Osteoblast (primary cell): Measurements from ENCODE around the gene PPEF1. TPM values are rescaled to one million over a fixed set of nuclear protein-coding genes. Genes with fewer than 3 reads are reported as not detected.

Experiments used
- DNase-seq: peaks from one replicate; pipeline ENCODE4 v3.0.0; 2011; ENCODE audit warnings: low spot score, mixed read lengths; ENCODE audit not compliant: insufficient read length; ENCODE audit errors: missing footprints
- H2AFZ ChIP-seq: 2 replicates; pipeline ENCODE4 v1.6.0; 2011; ENCODE audit warnings: mild to moderate bottlenecking, low read length
- H3K27ac ChIP-seq: 2 replicates; pipeline ENCODE4 v1.5.1; 2011; ENCODE audit warnings: mild to moderate bottlenecking, low read depth, low read length, moderate library complexity
- H3K27me3 ChIP-seq: 2 replicates; pipeline ENCODE4 v1.6.0; 2012; ENCODE audit warnings: mild to moderate bottlenecking, control low read depth, inconsistent platforms, low read length, moderate library complexity; ENCODE audit not compliant: insufficient read depth
- H3K36me3 ChIP-seq: 2 replicates; pipeline ENCODE4 v1.5.1; 2011; ENCODE audit warnings: mild to moderate bottlenecking, low read length, control low read depth, moderate library complexity; ENCODE audit not compliant: insufficient read depth
- H3K4me1 ChIP-seq: 2 replicates; pipeline ENCODE4 v1.5.1; 2011; ENCODE audit warnings: mild to moderate bottlenecking, low read length, control low read depth, moderate library complexity; ENCODE audit not compliant: insufficient read depth
- H3K4me2 ChIP-seq: 2 replicates; pipeline ENCODE4 v1.6.0; 2011; ENCODE audit warnings: mild to moderate bottlenecking, low read length; ENCODE audit not compliant: insufficient read depth
- H3K4me3 ChIP-seq: fragments of 200-600 bp; sonication (generic); 3 replicates; pipeline ENCODE4 v1.5.1; 2012; ENCODE audit warnings: mild to moderate bottlenecking, low read length, inconsistent platforms; ENCODE audit not compliant: insufficient read depth
- H3K79me2 ChIP-seq: 2 replicates; pipeline ENCODE4 v1.6.0; 2012; ENCODE audit warnings: mild to moderate bottlenecking, low read length, control low read depth, inconsistent platforms; ENCODE audit not compliant: insufficient read depth
- H3K9me3 ChIP-seq: 2 replicates; pipeline ENCODE4 v1.5.1; 2011; ENCODE audit warnings: low read depth, low read length, control low read depth
- H4K20me1 ChIP-seq: 2 replicates; pipeline ENCODE4 v1.6.0; 2012; ENCODE audit warnings: mild to moderate bottlenecking, low read length, control low read depth; ENCODE audit not compliant: insufficient read depth
- CTCF ChIP-seq: IDR thresholded peaks from 2 replicates; pipeline ENCODE4 v1.5.1; 2011; ENCODE audit warnings: mild to moderate bottlenecking, low read depth, low read length, moderate library complexity; ENCODE audit errors: extremely low read depth
- total RNA-seq: library from RNA; depleted of rRNA; stranded (reverse); fragments of >200 nt; gene quantifications from 2 replicates; pipeline ENCODE4 v1.2.3, GENCODE V29; 2012

The PPEF1 gene
- total RNA-seq, 1 donor = under 0.01 TPM

DNA sequence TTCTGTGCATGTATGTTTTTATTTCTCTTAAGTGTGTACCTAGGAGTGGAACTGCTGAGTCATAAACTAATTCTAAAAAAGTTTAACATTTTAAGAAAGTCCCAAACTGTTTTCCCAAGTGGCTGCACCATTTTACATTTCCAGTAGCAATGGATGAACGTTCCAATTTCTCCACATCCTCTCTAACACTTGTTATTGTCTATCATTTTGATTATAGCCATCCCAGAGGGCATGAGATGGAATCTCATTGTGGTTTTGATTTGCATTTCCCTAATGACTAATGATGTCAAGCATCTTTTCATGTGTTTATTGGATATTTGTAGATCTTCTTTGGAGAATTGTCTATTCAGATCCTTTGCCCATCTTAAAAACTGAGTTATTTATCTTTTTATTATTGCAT, 82.5 kb downstream of the PPEF1 start:
- no peak overlapping the region for H2AFZ ChIP-seq
- no peaks in the 10 kb centered on the region for H4K20me1 ChIP-seq
- no peaks in the 10 kb centered on the region for H3K9me3 ChIP-seq
- no peak overlapping the region for H3K4me2 ChIP-seq
- no peaks in the 10 kb centered on the region for H3K36me3 ChIP-seq
- H3K27ac ChIP-seq = no peak overlapping the region
- H3K4me1 ChIP-seq = no peaks in the 10 kb centered on the region
- H3K4me3 ChIP-seq = no peak overlapping the region
- H3K79me2 ChIP-seq = no peaks in the 10 kb centered on the region
- no peak for TF ChIP-seq CTCF
- no peaks in the 10 kb centered on the region for H3K27me3 ChIP-seq
- DNase-seq = no peak

DNA sequence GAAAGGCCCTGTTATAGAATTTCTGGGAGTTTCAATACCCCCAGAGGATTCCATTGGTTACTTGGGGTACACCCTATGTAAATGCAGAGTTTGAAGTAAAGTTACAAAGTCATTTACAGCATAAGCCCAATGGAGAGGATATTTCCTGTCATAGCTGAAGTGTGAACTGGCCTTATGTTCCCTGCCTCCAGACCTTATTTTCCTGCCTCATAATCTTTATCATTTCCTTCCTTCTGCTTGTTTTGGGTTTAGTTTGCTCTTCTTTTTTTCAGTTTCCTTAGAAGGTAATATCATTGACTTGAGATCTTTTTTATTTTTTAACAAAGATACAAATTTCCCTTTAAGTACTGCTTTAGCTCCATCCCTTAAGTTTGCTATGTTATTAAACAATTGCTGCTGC, 85.4 kb downstream of the PPEF1 start:
- Histone ChIP-seq H3K4me2 (no peak overlapping the region), H4K20me1 (no peaks in the 10 kb centered on the region), H3K4me3 (no peak overlapping the region), H3K36me3 (no peaks in the 10 kb centered on the region), H3K4me1 (no peaks in the 10 kb centered on the region), H3K27me3 (no peaks in the 10 kb centered on the region), H3K9me3 (no peaks in the 10 kb centered on the region), H3K79me2 (no peaks in the 10 kb centered on the region), H2AFZ (no peak overlapping the region), H3K27ac (no peak overlapping the region)
- no peak for TF ChIP-seq CTCF
- DNase-seq = no peak

- Histone ChIP-seq H3K4me2 (no peak overlapping the region), H3K27me3 (no peaks in the 10 kb centered on the region), H3K36me3 (no peaks in the 10 kb centered on the region), H3K9me3 (no peaks in the 10 kb centered on the region), H3K79me2 (no peaks in the 10 kb centered on the region), H3K4me3 (no peak overlapping the region), H3K4me1 (no peaks in the 10 kb centered on the region), H4K20me1 (no peaks in the 10 kb centered on the region), H3K27ac (no peak overlapping the region), H2AFZ (no peak overlapping the region)
- DNase-seq = no peak
- no peak for TF ChIP-seq CTCF
These were observed 86.2 kb downstream of the PPEF1 start for GRCh38 chrX:18793601-18794089.

- Histone ChIP-seq H3K4me3 (no peak overlapping the region), H2AFZ (no peak overlapping the region), H3K36me3 (no peaks in the 10 kb centered on the region), H3K27ac (no peak overlapping the region), H4K20me1 (no peaks in the 10 kb centered on the region), H3K4me1 (no peaks in the 10 kb centered on the region), H3K27me3 (no peaks in the 10 kb centered on the region), H3K4me2 (no peak overlapping the region), H3K79me2 (no peaks in the 10 kb centered on the region), H3K9me3 (no peaks in the 10 kb centered on the region)
- no peak for DNase-seq
- TF ChIP-seq CTCF = no peak
These were observed 89.7 kb downstream of the PPEF1 start for GRCh38 chrX:18797141-18797540.
